Myocyte (in vitro differentiated cells): ENCODE measurements around the gene RBM47. TPM values are rescaled to one million over a fixed set of nuclear protein-coding genes. Genes with fewer than 3 reads are reported as not detected.

Experiments used
- DNase-seq: peaks from one replicate; pipeline ENCODE4 v3.0.0-alpha.2; 2012; ENCODE audit warnings: low read depth
- total RNA-seq: library from RNA; depleted of rRNA; stranded (reverse); fragments of >200 nt; gene quantifications from 2 replicates; pipeline ENCODE4 v1.2.3, GENCODE V29; 2014

RBM47 gene
- total RNA-seq, 1 donor from 2014 or later, result not detected

GRCh38 chr4:40626183-40626990, 3.3 kb downstream of the RBM47 start:
- no peak for DNase-seq

- no peak for DNase-seq
Measured at GRCh38 chr4:40623707-40624106, 6.0 kb downstream of the RBM47 start.

GRCh38 chr4:40622913-40623312, 6.8 kb downstream of the RBM47 start:
- no peak for DNase-seq

- DNase-seq, result peak; percentile 91
Measured at GRCh38 chr4:40621592-40622512, 7.8 kb downstream of the RBM47 start.

GRCh38 chr4:40621229-40621591, 8.5 kb downstream of the RBM47 start:
- no peak for DNase-seq

GRCh38 chr4:40619600-40619999, 10.1 kb downstream of the RBM47 start:
- no peak for DNase-seq

GRCh38 chr4:40617872-40618271, 11.8 kb downstream of the RBM47 start:
- DNase-seq, result no peak

GRCh38 chr4:40614031-40614430, 15.6 kb downstream of the RBM47 start:
- DNase-seq, result no peak

- DNase-seq, result no peak
Measured at GRCh38 chr4:40613456-40613855, 16.2 kb downstream of the RBM47 start.

- no peak for DNase-seq
Measured at GRCh38 chr4:40612831-40613230, 16.8 kb downstream of the RBM47 start.

GRCh38 chr4:40612283-40612682, 17.4 kb downstream of the RBM47 start:
- no peak for DNase-seq

GRCh38 chr4:40608628-40609027, 21.0 kb downstream of the RBM47 start:
- no peak for DNase-seq

- no peak for DNase-seq
Measured at GRCh38 chr4:40607221-40607620, 22.4 kb downstream of the RBM47 start.

GRCh38 chr4:40606239-40606767, 23.4 kb downstream of the RBM47 start:
- DNase-seq, result no peak

GRCh38 chr4:40603281-40603680, 26.4 kb downstream of the RBM47 start:
- DNase-seq, result no peak

GRCh38 chr4:40601641-40602040, 28.0 kb downstream of the RBM47 start:
- DNase-seq, result no peak

- DNase-seq, result no peak
Measured at GRCh38 chr4:40600850-40601249, 28.8 kb downstream of the RBM47 start.

- DNase-seq, result no peak
Measured at GRCh38 chr4:40599431-40599830, 30.2 kb downstream of the RBM47 start.

- DNase-seq, result no peak
Measured at GRCh38 chr4:40596522-40596921, 33.1 kb downstream of the RBM47 start.

GRCh38 chr4:40595981-40596380, 33.7 kb downstream of the RBM47 start:
- DNase-seq, result no peak

- DNase-seq, result peak; percentile 13
Measured at GRCh38 chr4:40594261-40595178, 35.1 kb downstream of the RBM47 start.
